Activated T-cell treated with anti-CD3 and anti-CD28 coated beads, Interleukin-2, amount 50 U/mL, for 48 hours (primary cell): ENCODE data around the gene WBP2NL.

Experiments
- DNase-seq, 2 experiments: peaks; one replicate each; pipeline ENCODE4 v3.0.0-alpha.2; 2020

Gene WBP2NL

GRCh38 chr22:42074132-42074811 is 75.7 kb downstream of the WBP2NL start, which contains the start of gene PHETA2:
PHETA2 (plus strand) TSS chr22:42074248; CDS start chr22:42077294, 3,046 bp downstream.
- peak; percentile 69 to 78 for DNase-seq

- DNase-seq: no peak
Observed at GRCh38 chr22:42074846-42075676, 76.5 kb downstream of the WBP2NL start.

- no peak for DNase-seq
Observed at GRCh38 chr22:42076764-42077485, 78.3 kb downstream of the WBP2NL start.

GRCh38 chr22:42077486-42078125 is 79.0 kb downstream of the WBP2NL start:
- no peak for DNase-seq
